Liver (tissue), 9 donors: Measurements from ENCODE around the gene PER2. TPM values are rescaled to one million over a fixed set of nuclear protein-coding genes. Genes with fewer than 3 reads are reported as not detected.

ENCODE experiments used
- DNase-seq: peaks from one replicate; pipeline ENCODE4 v3.0.0-alpha.2; 2017; ENCODE audit warnings: low spot score
- H3K27ac ChIP-seq, 2 donors: one replicate each; pipeline ENCODE4 v1.7.0; 2013; ENCODE audit warnings: inconsistent platforms in 2 of 2, low read length in 2 of 2, control low read depth in 1 of 2, low read depth in 1 of 2, mild to moderate bottlenecking in 1 of 2
- H3K27me3 ChIP-seq, 4 donors: one replicate each; pipeline versions ENCODE4 v1.6.1 to v1.7.0; 2013; ENCODE audit warnings: low read length in 3 of 4, inconsistent platforms in 1 of 4, mild to moderate bottlenecking in 1 of 4, moderate library complexity in 1 of 4; ENCODE audit not compliant: control insufficient read depth in 4 of 4, insufficient read depth in 4 of 4
- H3K36me3 ChIP-seq, 4 donors: one replicate each; pipeline versions ENCODE4 v1.6.1 to v1.7.0; 2013; ENCODE audit warnings: low read length in 3 of 4, mild to moderate bottlenecking in 3 of 4, low read depth in 1 of 4, moderate library complexity in 1 of 4; ENCODE audit not compliant: control insufficient read depth in 4 of 4, insufficient read depth in 3 of 4
- H3K4me1 ChIP-seq, 4 donors: one replicate each; pipeline versions ENCODE4 v1.6.1 to v1.7.0; 2013; ENCODE audit warnings: low read length in 3 of 4, mild to moderate bottlenecking in 3 of 4, moderate library complexity in 1 of 4; ENCODE audit not compliant: control insufficient read depth in 4 of 4, insufficient read depth in 4 of 4
- H3K4me3 ChIP-seq, 3 donors: one replicate each; pipeline versions ENCODE4 v1.6.1 to v1.7.0; 2013; ENCODE audit warnings: low read length in 3 of 3, control low read depth in 1 of 3, low read depth in 1 of 3, mild to moderate bottlenecking in 1 of 3
- H3K9ac ChIP-seq, 2 donors: one replicate each; pipeline ENCODE4 v1.7.0; 2013; ENCODE audit warnings: low read length in 2 of 2, mild to moderate bottlenecking in 2 of 2, moderate library complexity in 2 of 2, control low read depth in 1 of 2, low read depth in 1 of 2
- H3K9me3 ChIP-seq, 4 donors: one replicate each; pipeline versions ENCODE4 v1.6.1 to v1.7.0; 2013; ENCODE audit warnings: low read length in 3 of 4; ENCODE audit not compliant: control insufficient read depth in 4 of 4
- HNF4A ChIP-seq, 2 donors: conservative IDR thresholded peaks; 2 replicates each; pipeline ENCODE4 v1.6.1; 2016; ENCODE audit warnings: antibody characterized with exemption in 2 of 2, mild to moderate bottlenecking in 2 of 2
- HNF4G ChIP-seq: IDR thresholded peaks from 2 replicates; pipeline ENCODE4 v1.6.1; 2016; ENCODE audit warnings: antibody characterized with exemption
- JUND ChIP-seq, 2 donors: IDR thresholded peaks; 2 replicates each; pipeline ENCODE4 v1.6.1; 2016; ENCODE audit warnings: antibody characterized with exemption in 2 of 2
- RXRA ChIP-seq, 2 donors: IDR thresholded peaks; 2 replicates each; pipeline ENCODE4 v1.6.1; 2017 to 2018; ENCODE audit warnings: antibody characterized with exemption in 2 of 2, mild to moderate bottlenecking in 1 of 2
- SP1 ChIP-seq: IDR thresholded peaks from 2 replicates; pipeline ENCODE4 v1.6.1; 2018; ENCODE audit warnings: antibody characterized with exemption, mild to moderate bottlenecking
- TAF1 ChIP-seq: conservative IDR thresholded peaks from 2 replicates; pipeline ENCODE4 v1.6.1; 2016; ENCODE audit warnings: antibody characterized with exemption, mild to moderate bottlenecking
- YY1 ChIP-seq: IDR thresholded peaks from 2 replicates; pipeline ENCODE4 v1.6.1; 2016; ENCODE audit warnings: antibody characterized with exemption, mild to moderate bottlenecking
- WGBS: extraction: QIAGEN DNeasy Blood & Tissue Kit; methylation state at CpG from one replicate; pipeline ENCODE4 v1.1.7; 2013; 5-methylcytosine and 5-hydroxymethylcytosine counted together
- polyA plus RNA-seq, 2 donors: library from polyadenylated mRNA; stranded (reverse) in 1 of 2; unstranded in 1 of 2; fragments of 200-250 nt in 1 of 2; fragments of >200 nt in 1 of 2; fragmentation: Nextera tagmentation in 1 of 2; extraction: Ambion mirVana in 1 of 2; gene quantifications; one replicate each; pipeline versions ENCODE4 v1.2.1 to v1.2.3, GENCODE V29; 2013 to 2015
- total RNA-seq, 2 donors: library from RNA; depleted of rRNA; stranded (reverse); fragments of >200 nt; gene quantifications; one replicate each; pipeline ENCODE4 v1.2.3, GENCODE V29; 2014
- TF ChIP-seq, protein P1 (sequence below): IDR thresholded peaks from 2 replicates; pipeline ENCODE4 v1.6.1; 2016; ENCODE audit warnings: antibody characterized with exemption
- TF ChIP-seq, protein P2 (sequence below): IDR thresholded peaks from 2 replicates; pipeline ENCODE4 v1.6.1; 2016; ENCODE audit warnings: antibody characterized with exemption
- TF ChIP-seq, protein P3 (sequence below): IDR thresholded peaks from 2 replicates; pipeline ENCODE4 v1.6.1; 2016; ENCODE audit warnings: antibody characterized with exemption, mild to moderate bottlenecking
- TF ChIP-seq, protein P4 (sequence below): fragments of 150-350 bp; IDR thresholded peaks from 2 replicates; pipeline ENCODE4 v1.5.1; 2017; ENCODE audit warnings: improper control_type of control experiment, low read depth, low read length; ENCODE audit not compliant: missing input control
- donor health status: healthy.
- donor health status: healthy.
- donor health status: healthy.
- donor health status: healthy.
- donor health status: healthy.

The PER2 gene
- total and polyA plus RNA-seq, 4 donors, result 1.1 to 12.5 (median 4.1) TPM

DNA sequence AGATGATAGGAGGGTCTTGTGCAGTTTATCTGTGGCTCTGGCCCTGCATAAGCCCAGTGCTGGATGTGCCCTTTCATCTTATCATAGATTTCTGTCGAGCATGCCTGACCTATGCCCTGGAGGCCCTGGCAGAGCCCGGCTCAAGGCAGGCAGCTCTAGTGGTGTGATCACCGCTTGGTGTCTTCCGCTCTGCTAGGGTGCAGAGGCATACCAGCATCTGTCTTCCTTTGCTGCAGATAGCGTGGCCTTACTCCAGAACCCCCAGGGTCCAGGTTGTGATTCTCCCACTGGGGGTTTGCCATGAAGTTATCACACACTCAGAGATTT, 18.2 kb upstream of the PER2 start (continued):
- TF ChIP-seq, protein P1, sequence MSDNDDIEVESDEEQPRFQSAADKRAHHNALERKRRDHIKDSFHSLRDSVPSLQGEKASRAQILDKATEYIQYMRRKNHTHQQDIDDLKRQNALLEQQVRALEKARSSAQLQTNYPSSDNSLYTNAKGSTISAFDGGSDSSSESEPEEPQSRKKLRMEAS, result no peak
- TF ChIP-seq YY1, result no peak
- peak in 1 of 2 donors; percentile 63 for TF ChIP-seq HNF4A (conservative IDR thresholded peaks at IDR 0.05)
- TF ChIP-seq, protein P2, sequence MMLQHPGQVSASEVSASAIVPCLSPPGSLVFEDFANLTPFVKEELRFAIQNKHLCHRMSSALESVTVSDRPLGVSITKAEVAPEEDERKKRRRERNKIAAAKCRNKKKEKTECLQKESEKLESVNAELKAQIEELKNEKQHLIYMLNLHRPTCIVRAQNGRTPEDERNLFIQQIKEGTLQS, result no peak
- no peak for TF ChIP-seq TAF1
- TF ChIP-seq, protein P3, sequence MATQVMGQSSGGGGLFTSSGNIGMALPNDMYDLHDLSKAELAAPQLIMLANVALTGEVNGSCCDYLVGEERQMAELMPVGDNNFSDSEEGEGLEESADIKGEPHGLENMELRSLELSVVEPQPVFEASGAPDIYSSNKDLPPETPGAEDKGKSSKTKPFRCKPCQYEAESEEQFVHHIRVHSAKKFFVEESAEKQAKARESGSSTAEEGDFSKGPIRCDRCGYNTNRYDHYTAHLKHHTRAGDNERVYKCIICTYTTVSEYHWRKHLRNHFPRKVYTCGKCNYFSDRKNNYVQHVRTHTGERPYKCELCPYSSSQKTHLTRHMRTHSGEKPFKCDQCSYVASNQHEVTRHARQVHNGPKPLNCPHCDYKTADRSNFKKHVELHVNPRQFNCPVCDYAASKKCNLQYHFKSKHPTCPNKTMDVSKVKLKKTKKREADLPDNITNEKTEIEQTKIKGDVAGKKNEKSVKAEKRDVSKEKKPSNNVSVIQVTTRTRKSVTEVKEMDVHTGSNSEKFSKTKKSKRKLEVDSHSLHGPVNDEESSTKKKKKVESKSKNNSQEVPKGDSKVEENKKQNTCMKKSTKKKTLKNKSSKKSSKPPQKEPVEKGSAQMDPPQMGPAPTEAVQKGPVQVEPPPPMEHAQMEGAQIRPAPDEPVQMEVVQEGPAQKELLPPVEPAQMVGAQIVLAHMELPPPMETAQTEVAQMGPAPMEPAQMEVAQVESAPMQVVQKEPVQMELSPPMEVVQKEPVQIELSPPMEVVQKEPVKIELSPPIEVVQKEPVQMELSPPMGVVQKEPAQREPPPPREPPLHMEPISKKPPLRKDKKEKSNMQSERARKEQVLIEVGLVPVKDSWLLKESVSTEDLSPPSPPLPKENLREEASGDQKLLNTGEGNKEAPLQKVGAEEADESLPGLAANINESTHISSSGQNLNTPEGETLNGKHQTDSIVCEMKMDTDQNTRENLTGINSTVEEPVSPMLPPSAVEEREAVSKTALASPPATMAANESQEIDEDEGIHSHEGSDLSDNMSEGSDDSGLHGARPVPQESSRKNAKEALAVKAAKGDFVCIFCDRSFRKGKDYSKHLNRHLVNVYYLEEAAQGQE, result peak; percentile 27

DNA sequence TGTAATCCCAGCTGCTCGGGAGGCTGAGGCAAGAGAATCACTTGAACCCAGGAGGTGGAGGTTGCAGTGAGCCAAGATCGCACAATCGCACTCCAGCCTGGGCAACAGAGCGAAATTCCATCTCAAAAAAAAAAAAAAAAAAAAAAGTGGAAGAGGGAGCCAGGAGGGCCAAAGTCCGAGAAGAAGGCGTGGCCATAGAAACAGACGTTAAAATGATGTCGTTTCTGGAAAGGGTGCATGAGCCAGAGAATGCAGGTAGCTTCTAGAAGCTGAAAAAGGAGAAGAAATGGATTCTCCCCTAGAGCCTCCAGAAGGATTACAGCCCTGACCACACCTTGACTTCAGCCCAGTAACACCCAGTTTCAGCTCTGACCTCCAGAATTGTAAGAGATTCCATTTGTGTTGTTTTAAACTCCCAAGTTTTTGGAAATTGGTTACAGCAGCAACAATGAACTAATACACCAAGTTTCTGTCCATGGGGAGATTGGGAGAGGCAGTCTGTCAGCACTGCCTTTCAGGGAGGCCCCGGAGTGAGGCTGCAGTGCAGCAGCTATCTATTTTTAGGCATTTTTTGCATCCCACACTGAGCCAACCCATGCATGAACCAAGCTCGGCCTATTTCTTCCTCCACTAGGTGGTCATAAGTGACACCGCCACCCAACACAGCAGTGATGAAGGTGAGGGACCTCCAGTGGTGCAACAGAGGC, 17.7 kb upstream of the PER2 start:
- H3K9ac ChIP-seq, result no peak overlapping the region
- DNase-seq, result no peak
- H3K36me3 ChIP-seq, result no peaks in the 10 kb centered on the region
- H3K27me3 ChIP-seq, result no peaks in the 10 kb centered on the region
- H3K27ac ChIP-seq, result peak overlapping the region; percentile 79 to 80
- 42% methylated on average over 11 of the region's 11 CpGs for WGBS
- no peak overlapping the region for H3K4me3 ChIP-seq
- H3K4me1 ChIP-seq, result peaks cover 1 to 23% (median 17%) of the 10 kb centered on the region in 4 donors
- no peaks in the 10 kb centered on the region for H3K9me3 ChIP-seq
- peak; percentile 78 to 80 for TF ChIP-seq HNF4A (conservative IDR thresholded peaks at IDR 0.05)
- TF ChIP-seq, protein P3, result no peak
- peak in 1 of 2 donors; percentile 30 for TF ChIP-seq JUND (IDR thresholded peaks at IDR 0.05)
- TF ChIP-seq YY1, result peak; percentile 69
- TF ChIP-seq, protein P1, result no peak
- TF ChIP-seq SP1, result peak; percentile 62
- TF ChIP-seq HNF4G, result peak; percentile 71
- TF ChIP-seq, protein P4, sequence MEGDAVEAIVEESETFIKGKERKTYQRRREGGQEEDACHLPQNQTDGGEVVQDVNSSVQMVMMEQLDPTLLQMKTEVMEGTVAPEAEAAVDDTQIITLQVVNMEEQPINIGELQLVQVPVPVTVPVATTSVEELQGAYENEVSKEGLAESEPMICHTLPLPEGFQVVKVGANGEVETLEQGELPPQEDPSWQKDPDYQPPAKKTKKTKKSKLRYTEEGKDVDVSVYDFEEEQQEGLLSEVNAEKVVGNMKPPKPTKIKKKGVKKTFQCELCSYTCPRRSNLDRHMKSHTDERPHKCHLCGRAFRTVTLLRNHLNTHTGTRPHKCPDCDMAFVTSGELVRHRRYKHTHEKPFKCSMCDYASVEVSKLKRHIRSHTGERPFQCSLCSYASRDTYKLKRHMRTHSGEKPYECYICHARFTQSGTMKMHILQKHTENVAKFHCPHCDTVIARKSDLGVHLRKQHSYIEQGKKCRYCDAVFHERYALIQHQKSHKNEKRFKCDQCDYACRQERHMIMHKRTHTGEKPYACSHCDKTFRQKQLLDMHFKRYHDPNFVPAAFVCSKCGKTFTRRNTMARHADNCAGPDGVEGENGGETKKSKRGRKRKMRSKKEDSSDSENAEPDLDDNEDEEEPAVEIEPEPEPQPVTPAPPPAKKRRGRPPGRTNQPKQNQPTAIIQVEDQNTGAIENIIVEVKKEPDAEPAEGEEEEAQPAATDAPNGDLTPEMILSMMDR, result no peak
- TF ChIP-seq RXRA (IDR thresholded peaks at IDR 0.05), result peak in 1 of 2 donors; percentile 20
